K562 (cell line): ENCODE measurements around the gene SEMA4G. TPM values are rescaled to one million over a fixed set of nuclear protein-coding genes. Genes with fewer than 3 reads are reported as not detected.

ENCODE experiments used
- ATAC-seq: fragments of 200-7000 bp; cut with Tn5 transposase; 3 replicates; pipeline ENCODE4 v1.9.1; 2020; ENCODE audit warnings: moderate library complexity
- BruUV-seq: library from RNA; stranded (reverse); fragments of 400-500 nt; replicated peaks from 2 replicates; lab custom pipeline; 2021; lab: Mats Ljungman, UMichigan
- CTCF ChIA-PET: fragments of 300-600 bp; formaldehyde crosslinking; extraction: SDS; loops from one replicate; lab custom pipeline; 2021; ENCODE audit warnings: low intra/inter-chr PET ratio; lab: Yijun Ruan, JAX
- POLR2A ChIA-PET: fragments of 300-600, 350-650 bp; sonication (Branson Sonifier 250); formaldehyde crosslinking; extraction: SDS; loops from one replicate; lab custom pipeline; 2021; ENCODE audit warnings: antibody characterized with exemption, inconsistent platforms; lab: Yijun Ruan, JAX
- DNase-seq, 4 experiments: peaks; one replicate each; pipeline versions ENCODE4 v3.0.0 to v3.0.0-alpha.2; 2011 to 2018; ENCODE audit warnings: low spot score in 3 of 4, mixed read lengths in 3 of 4; ENCODE audit errors: extremely low read depth in 1 of 4
- FAIRE-seq: peaks from 2 replicates; lab custom pipeline; 2011; peaks lifted over from hg19 to GRCh38; lab: Jason Lieb, UNC
- H2AFZ ChIP-seq: 2 replicates; pipeline ENCODE4 v1.6.0; 2011; ENCODE audit warnings: low read depth, low read length, control low read depth, inconsistent platforms
- H3K27ac ChIP-seq: fragments of 200-600 bp; 3 replicates; pipeline ENCODE4 v1.8.0; 2011; ENCODE audit warnings: low read depth, mild to moderate bottlenecking, control low read depth, inconsistent platforms, low read length, moderate library complexity, mixed read lengths; ENCODE audit errors: extremely low read depth
- H3K27me3 ChIP-seq, 2 experiments: fragments of 300-600 bp in 1 of 2; 2 replicates in 1 of 2; 3 replicates in 1 of 2; pipeline versions ENCODE4 v1.6.0 to v1.8.0; 2011; ENCODE audit warnings: inconsistent platforms in 2 of 2, low read length in 2 of 2, mild to moderate bottlenecking in 1 of 2, mixed read lengths in 1 of 2, moderate library complexity in 1 of 2; ENCODE audit not compliant: control insufficient read depth in 2 of 2, insufficient read depth in 2 of 2
- H3K36me3 ChIP-seq: fragments of 300-600 bp; 3 replicates; pipeline ENCODE4 v1.8.0; 2011; ENCODE audit warnings: mild to moderate bottlenecking, low read length, inconsistent platforms; ENCODE audit not compliant: control insufficient read depth, insufficient read depth
- H3K4me1 ChIP-seq, 2 experiments: fragments of 200-600 bp in 1 of 2; replicated peaks in 1 of 2; 2 replicates in 1 of 2; 3 replicates in 1 of 2; pipeline versions ENCODE4 v1.5.1 to v1.8.0; 2011; ENCODE audit warnings: inconsistent platforms in 2 of 2, low read length in 2 of 2, mild to moderate bottlenecking in 1 of 2, mixed read lengths in 1 of 2, moderate library complexity in 1 of 2; ENCODE audit not compliant: control insufficient read depth in 2 of 2, insufficient read depth in 2 of 2
- H3K4me2 ChIP-seq: 2 replicates; pipeline ENCODE4 v1.6.1; 2011; ENCODE audit warnings: low read length, control low read depth, inconsistent platforms, mixed read lengths; ENCODE audit not compliant: insufficient read depth
- H3K4me3 ChIP-seq: fragments of 200-600 bp; sonication (generic), shearing (Covaris generic); 2 replicates; pipeline ENCODE4 v1.5.1; 2016; ENCODE audit warnings: control low read depth, inconsistent platforms
- H3K79me2 ChIP-seq: fragments of 200-600 bp; 3 replicates; pipeline ENCODE4 v1.8.0; 2011; ENCODE audit warnings: low read length, inconsistent platforms; ENCODE audit not compliant: control insufficient read depth, insufficient read depth
- H3K9ac ChIP-seq, 2 experiments: 2 replicates each; pipeline versions ENCODE4 v1.6.0 to v1.6.1; 2011; ENCODE audit warnings: low read depth in 2 of 2, low read length in 2 of 2, control low read depth in 1 of 2, inconsistent platforms in 1 of 2, mild to moderate bottlenecking in 1 of 2, mixed read lengths in 1 of 2; ENCODE audit not compliant: insufficient read depth in 1 of 2
- H3K9me1 ChIP-seq: one replicate; pipeline ENCODE4 v1.6.0; 2011; ENCODE audit warnings: inconsistent platforms, mild to moderate bottlenecking, low read length, moderate library complexity; ENCODE audit not compliant: control insufficient read depth, insufficient read depth
- H3K9me3 ChIP-seq: replicated peaks from 2 replicates; pipeline ENCODE4 v1.5.1; 2011; ENCODE audit warnings: low read depth, low read length, inconsistent platforms; ENCODE audit not compliant: control insufficient read depth, insufficient read depth
- H4K20me1 ChIP-seq: replicated peaks from 2 replicates; pipeline ENCODE4 v1.6.1; 2011; ENCODE audit warnings: low read length, inconsistent platforms, mixed read lengths; ENCODE audit not compliant: control insufficient read depth, insufficient read depth
- ESRRA ChIP-seq: fragments of 450-650 bp; IDR thresholded peaks from 2 replicates; pipeline ENCODE4 v1.6.1; 2014; ENCODE audit warnings: low read depth, mild to moderate bottlenecking, moderate library complexity, borderline replicate concordance
- GATA2 ChIP-seq: sonication (generic); formaldehyde crosslinking; IDR thresholded peaks from 2 replicates; pipeline ENCODE4 v1.4.0; 2020; ENCODE audit warnings: mild to moderate bottlenecking, missing genetic modification reagents
- HDAC2 ChIP-seq: fragments of 450-650 bp; IDR thresholded peaks from 2 replicates; pipeline ENCODE4 v1.6.1; 2016; ENCODE audit warnings: mild to moderate bottlenecking
- POLR2B ChIP-seq: fragments of 450-650 bp; IDR thresholded peaks from 2 replicates; pipeline ENCODE4 v1.6.1; 2018; ENCODE audit warnings: low read depth; ENCODE audit not compliant: partially characterized antibody
- SRSF9 ChIP-seq: fragments of 200-400 bp; formaldehyde crosslinking; IDR thresholded peaks from 2 replicates; pipeline ENCODE4 v1.6.1; 2017; ENCODE audit warnings: low read depth, low read length, borderline replicate concordance
- TFAM ChIP-seq: fragments of 250-450 bp; sonication (Bioruptor Pico); conservative IDR thresholded peaks from 2 replicates; pipeline ENCODE4 v1.5.0; 2021; ENCODE audit warnings: mild to moderate bottlenecking, moderate library complexity
- ZNF232 ChIP-seq: sonication (generic); formaldehyde crosslinking; IDR thresholded peaks from 2 replicates; pipeline ENCODE4 v1.8.0; 2022; ENCODE audit warnings: mild to moderate bottlenecking, missing genetic modification reagents
- ZNF699 ChIP-seq: fragments of 250-450 bp; sonication (Bioruptor Pico); IDR thresholded peaks from 2 replicates; pipeline ENCODE4 v1.8.0; 2021; ENCODE audit warnings: mild to moderate bottlenecking, moderate library complexity; ENCODE audit not compliant: insufficient replicate concordance
- WGBS: fragments of 100-300 bp; shearing (Covaris generic); methylation state at CpG from one replicate; pipeline ENCODE4 v1.1.6; 2016; ENCODE audit warnings: low coverage, mixed read lengths; ENCODE audit not compliant: insufficient coverage; ENCODE audit errors: missing lambda C conversion rate; 5-methylcytosine and 5-hydroxymethylcytosine counted together
- in situ Hi-C: fragments of 300-500 bp; cut with MboI; formaldehyde crosslinking; loops from 4 replicates; pipeline ENCODE4 v1.15.0; 2018; ENCODE audit warnings: inconsistent platforms, mixed read lengths
- intact Hi-C: fragments of 100-400 bp; cut with micrococcal nuclease; formaldehyde crosslinking; loops from 2 replicates; pipeline ENCODE4 v1.14.2; 2022
- polyA plus RNA-seq, 8 experiments: library from polyadenylated mRNA; depleted of rRNA in 4 of 8; stranded (reverse) in 5 of 8; unstranded in 3 of 8; fragments of >200 nt; fragmentation: Nextera tagmentation in 2 of 8; fragmentation: Illumina TruSeq in 1 of 8; extraction: Ambion mirVana in 2 of 8; extraction: Trizol in 1 of 8; gene quantifications; 2 replicates each; pipeline versions ENCODE4 v1.2.1 to v1.2.3, GENCODE V29; 2011 to 2014; ENCODE audit warnings: inconsistent platforms in 1 of 8, missing spikeins in 1 of 8
- total RNA-seq, 7 experiments: library from RNA; depleted of rRNA in 6 of 7; stranded (reverse); fragments of >200 nt in 6 of 7; fragmentation: Illumina TruSeq in 2 of 7; extraction: Trizol in 2 of 7; gene quantifications; 2 replicates each; pipeline versions ENCODE4 v1.2.1 to v1.2.3, GENCODE V29; 2011 to 2021; ENCODE audit warnings: low replicate concordance in 1 of 7
- TF ChIP-seq, protein P1 (sequence below): fragments of 250-450 bp; sonication (Bioruptor Pico); IDR thresholded peaks from 2 replicates; pipeline ENCODE4 v1.5.0; 2021; ENCODE audit warnings: mild to moderate bottlenecking, borderline replicate concordance
- TF ChIP-seq, protein P2 (sequence below): fragments of 150-350 bp; IDR thresholded peaks from 2 replicates; pipeline ENCODE4 v1.6.1; 2014; ENCODE audit warnings: low read depth, mild to moderate bottlenecking, low read length, borderline replicate concordance
- TF ChIP-seq, protein P3 (sequence below): IDR thresholded peaks from 2 replicates; pipeline ENCODE4 v1.6.1; 2016; ENCODE audit warnings: missing genetic modification characterization, missing compliant biosample characterization

Gene SEMA4G
- total and polyA plus RNA-seq, 9 of the 15 experiments (the other 6 are each of a cell fraction or from before 2014, with no cell fraction given): 0.40 to 7.8 (median 1.8) TPM

DNA sequence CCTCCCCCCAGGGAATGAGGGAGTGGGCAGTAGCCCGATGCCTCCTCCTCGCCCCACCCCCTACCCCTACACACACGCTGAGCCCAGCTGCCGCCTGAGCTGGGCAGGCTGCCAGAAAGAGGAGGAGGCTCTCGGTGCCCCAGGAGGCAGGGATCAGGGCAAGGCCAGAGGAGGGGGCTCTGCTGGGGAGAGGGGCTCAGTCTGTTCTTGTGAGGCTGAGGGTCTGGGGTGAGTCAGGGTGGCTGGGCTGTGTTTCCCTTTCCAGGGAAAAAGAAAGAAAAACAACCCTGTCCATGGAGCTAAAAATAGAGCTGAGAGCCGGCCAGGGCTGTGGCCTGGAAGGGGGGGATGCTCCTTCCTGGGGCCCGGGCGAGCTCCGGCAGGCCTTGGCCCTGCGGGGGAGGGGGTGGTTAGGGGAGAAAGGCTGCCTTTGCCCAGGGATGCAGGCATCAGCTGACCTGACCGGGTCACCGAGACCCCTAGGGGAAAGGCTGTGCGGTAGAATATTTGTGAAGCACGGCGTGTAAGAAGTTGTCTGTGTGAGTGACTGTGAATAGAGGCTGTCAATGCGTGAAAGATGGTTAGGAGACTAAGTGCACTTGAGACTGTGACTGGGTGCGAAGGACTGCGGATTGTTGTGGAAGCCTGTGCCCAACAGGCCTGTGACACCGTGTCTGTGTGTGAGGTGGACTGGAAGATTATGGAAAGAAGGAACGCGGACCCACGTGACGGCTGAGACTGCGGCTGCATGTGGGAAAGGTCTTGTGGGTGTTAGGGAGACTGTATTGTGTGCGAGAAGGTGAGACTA, 29.1 kb downstream of the SEMA4G start:
- Histone ChIP-seq H4K20me1 (no peaks in the 10 kb centered on the region), H3K27ac (peak overlapping the region; percentile 93), H3K9ac (peak overlapping the region; percentile 85 to 90), H3K9me3 (no peaks in the 10 kb centered on the region), H3K36me3 (peaks cover 36% of the 10 kb centered on the region; the same call in 2 of the 3 replicates), H3K79me2 (peaks cover 64% of the 10 kb centered on the region), H3K27me3 (no peaks in the 10 kb centered on the region), H3K4me3 (peak overlapping the region; percentile 76), H2AFZ (peak overlapping the region; percentile 86), H3K4me1 (peaks cover 26 to 75% of the 10 kb centered on the region in 2 experiments; a peak in 4 of 5 replicates), H3K9me1 (no peaks in the 10 kb centered on the region), H3K4me2 (peak overlapping the region; percentile 100)
- in situ Hi-C loops (loop anchor here (25.0 kb wide), 1 partner anchor 1039 kb away; no protein-coding TSS in a partner anchor), intact Hi-C loops (loop anchor here (1.0 kb wide), 1 partner anchor 13 kb away; no protein-coding TSS in a partner anchor)
- peak; percentile 65 to 86 (median 75) for DNase-seq
- FAIRE-seq: peak; percentile 37
- ChIA-PET POLR2A (interaction anchor here (0.5 to 1.0 kb wide), 4 partner anchors 10 to 57 kb away, joined by 3 to 4 read pairs (median 3); no protein-coding TSS in a partner anchor), CTCF (interaction anchor here (0.6 to 9.3 kb wide), 3 partner anchors 14 to 315 kb away, joined by 3 to 150 read pairs (median 3); no protein-coding TSS in a partner anchor)
- under 1% methylated on average over 16 of the region's 25 CpGs for WGBS
- BruUV-seq: no TSS peak
- ATAC-seq: peak; percentile 43
- TF ChIP-seq ESRRA (no peak), GATA2 (no peak), HDAC2 (0 out of 2 replicates have a peak, but pooled peaks have one; percentile 11), ZNF699 (CRISPR knock-in tag) (no peak), ZNF232 (no peak), POLR2B (no peak), SRSF9 (no peak), TFAM (no peak)
- TF ChIP-seq, protein P1, sequence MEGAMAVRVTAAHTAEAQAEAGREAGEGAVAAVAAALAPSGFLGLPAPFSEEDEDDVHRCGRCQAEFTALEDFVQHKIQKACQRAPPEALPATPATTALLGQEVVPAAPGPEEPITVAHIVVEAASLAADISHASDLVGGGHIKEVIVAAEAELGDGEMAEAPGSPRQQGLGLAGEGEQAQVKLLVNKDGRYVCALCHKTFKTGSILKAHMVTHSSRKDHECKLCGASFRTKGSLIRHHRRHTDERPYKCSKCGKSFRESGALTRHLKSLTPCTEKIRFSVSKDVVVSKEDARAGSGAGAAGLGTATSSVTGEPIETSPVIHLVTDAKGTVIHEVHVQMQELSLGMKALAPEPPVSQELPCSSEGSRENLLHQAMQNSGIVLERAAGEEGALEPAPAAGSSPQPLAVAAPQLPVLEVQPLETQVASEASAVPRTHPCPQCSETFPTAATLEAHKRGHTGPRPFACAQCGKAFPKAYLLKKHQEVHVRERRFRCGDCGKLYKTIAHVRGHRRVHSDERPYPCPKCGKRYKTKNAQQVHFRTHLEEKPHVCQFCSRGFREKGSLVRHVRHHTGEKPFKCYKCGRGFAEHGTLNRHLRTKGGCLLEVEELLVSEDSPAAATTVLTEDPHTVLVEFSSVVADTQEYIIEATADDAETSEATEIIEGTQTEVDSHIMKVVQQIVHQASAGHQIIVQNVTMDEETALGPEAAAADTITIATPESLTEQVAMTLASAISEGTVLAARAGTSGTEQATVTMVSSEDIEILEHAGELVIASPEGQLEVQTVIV (CRISPR knock-in tag): no peak
- TF ChIP-seq, protein P2, sequence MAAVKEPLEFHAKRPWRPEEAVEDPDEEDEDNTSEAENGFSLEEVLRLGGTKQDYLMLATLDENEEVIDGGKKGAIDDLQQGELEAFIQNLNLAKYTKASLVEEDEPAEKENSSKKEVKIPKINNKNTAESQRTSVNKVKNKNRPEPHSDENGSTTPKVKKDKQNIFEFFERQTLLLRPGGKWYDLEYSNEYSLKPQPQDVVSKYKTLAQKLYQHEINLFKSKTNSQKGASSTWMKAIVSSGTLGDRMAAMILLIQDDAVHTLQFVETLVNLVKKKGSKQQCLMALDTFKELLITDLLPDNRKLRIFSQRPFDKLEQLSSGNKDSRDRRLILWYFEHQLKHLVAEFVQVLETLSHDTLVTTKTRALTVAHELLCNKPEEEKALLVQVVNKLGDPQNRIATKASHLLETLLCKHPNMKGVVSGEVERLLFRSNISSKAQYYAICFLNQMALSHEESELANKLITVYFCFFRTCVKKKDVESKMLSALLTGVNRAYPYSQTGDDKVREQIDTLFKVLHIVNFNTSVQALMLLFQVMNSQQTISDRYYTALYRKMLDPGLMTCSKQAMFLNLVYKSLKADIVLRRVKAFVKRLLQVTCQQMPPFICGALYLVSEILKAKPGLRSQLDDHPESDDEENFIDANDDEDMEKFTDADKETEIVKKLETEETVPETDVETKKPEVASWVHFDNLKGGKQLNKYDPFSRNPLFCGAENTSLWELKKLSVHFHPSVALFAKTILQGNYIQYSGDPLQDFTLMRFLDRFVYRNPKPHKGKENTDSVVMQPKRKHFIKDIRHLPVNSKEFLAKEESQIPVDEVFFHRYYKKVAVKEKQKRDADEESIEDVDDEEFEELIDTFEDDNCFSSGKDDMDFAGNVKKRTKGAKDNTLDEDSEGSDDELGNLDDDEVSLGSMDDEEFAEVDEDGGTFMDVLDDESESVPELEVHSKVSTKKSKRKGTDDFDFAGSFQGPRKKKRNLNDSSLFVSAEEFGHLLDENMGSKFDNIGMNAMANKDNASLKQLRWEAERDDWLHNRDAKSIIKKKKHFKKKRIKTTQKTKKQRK: no peak
- TF ChIP-seq, protein P3, sequence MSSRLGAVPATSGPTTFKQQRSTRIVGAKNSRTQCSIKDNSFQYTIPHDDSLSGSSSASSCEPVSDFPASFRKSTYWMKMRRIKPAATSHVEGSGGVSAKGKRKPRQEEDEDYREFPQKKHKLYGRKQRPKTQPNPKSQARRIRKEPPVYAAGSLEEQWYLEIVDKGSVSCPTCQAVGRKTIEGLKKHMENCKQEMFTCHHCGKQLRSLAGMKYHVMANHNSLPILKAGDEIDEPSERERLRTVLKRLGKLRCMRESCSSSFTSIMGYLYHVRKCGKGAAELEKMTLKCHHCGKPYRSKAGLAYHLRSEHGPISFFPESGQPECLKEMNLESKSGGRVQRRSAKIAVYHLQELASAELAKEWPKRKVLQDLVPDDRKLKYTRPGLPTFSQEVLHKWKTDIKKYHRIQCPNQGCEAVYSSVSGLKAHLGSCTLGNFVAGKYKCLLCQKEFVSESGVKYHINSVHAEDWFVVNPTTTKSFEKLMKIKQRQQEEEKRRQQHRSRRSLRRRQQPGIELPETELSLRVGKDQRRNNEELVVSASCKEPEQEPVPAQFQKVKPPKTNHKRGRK (tag): no peak
